ENCODE results near the gene ADAM12. TPM values are rescaled to one million over a fixed set of nuclear protein-coding genes. Genes with fewer than 3 reads are reported as not detected.
A peak's percentile ranks its signal among the peaks of the same experiment; 100 is the strongest.

Gene ADAM12
- total and polyA plus RNA-seq, 10 of the 15 experiments (the other 5 are each of a cell fraction or from before 2014, with no cell fraction given) = under 0.01 to 0.62 (median 0.04) TPM; not detected in 5

DNA sequence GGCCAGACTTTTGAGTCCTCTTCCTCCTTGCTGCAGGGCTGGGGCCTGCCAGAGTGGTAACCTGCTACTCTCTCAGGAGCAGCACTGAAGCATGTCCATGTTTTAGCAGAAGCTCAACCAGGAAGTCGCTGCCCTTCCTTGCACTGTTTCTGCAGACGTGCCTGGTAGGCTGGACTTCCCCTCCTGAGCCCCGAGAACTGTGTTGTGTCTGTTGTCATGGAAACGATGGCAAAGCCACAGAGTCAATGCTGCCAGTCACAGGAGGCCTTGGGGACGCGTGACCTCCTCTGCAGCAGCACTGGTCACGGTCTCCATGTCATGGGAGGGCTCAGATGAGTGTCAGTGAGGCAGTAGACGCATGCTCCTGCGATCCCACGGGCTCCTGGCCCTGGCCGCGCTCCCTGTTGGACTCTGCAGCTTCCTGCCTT lies 346.5 kb downstream of the ADAM12 start (continued):
- TF ChIP-seq MEF2B (IDR thresholded peaks at IDR 0.05; ENCODE audit: partially characterized antibody, poor library complexity, severe bottlenecking) = peak; percentile 84
- no peak for TF ChIP-seq FOXM1 (IDR thresholded peaks at IDR 0.05; ENCODE audit: low read depth, low read length)
- TF ChIP-seq, protein P1, sequence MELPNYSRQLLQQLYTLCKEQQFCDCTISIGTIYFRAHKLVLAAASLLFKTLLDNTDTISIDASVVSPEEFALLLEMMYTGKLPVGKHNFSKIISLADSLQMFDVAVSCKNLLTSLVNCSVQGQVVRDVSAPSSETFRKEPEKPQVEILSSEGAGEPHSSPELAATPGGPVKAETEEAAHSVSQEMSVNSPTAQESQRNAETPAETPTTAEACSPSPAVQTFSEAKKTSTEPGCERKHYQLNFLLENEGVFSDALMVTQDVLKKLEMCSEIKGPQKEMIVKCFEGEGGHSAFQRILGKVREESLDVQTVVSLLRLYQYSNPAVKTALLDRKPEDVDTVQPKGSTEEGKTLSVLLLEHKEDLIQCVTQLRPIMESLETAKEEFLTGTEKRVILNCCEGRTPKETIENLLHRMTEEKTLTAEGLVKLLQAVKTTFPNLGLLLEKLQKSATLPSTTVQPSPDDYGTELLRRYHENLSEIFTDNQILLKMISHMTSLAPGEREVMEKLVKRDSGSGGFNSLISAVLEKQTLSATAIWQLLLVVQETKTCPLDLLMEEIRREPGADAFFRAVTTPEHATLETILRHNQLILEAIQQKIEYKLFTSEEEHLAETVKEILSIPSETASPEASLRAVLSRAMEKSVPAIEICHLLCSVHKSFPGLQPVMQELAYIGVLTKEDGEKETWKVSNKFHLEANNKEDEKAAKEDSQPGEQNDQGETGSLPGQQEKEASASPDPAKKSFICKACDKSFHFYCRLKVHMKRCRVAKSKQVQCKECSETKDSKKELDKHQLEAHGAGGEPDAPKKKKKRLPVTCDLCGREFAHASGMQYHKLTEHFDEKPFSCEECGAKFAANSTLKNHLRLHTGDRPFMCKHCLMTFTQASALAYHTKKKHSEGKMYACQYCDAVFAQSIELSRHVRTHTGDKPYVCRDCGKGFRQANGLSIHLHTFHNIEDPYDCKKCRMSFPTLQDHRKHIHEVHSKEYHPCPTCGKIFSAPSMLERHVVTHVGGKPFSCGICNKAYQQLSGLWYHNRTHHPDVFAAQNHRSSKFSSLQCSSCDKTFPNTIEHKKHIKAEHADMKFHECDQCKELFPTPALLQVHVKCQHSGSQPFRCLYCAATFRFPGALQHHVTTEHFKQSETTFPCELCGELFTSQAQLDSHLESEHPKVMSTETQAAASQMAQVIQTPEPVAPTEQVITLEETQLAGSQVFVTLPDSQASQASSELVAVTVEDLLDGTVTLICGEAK (IDR thresholded peaks at IDR 0.05; ENCODE audit: borderline replicate concordance) = peak; percentile 57; the same call in 1 of the 2 replicates
- TF ChIP-seq, protein P2, sequence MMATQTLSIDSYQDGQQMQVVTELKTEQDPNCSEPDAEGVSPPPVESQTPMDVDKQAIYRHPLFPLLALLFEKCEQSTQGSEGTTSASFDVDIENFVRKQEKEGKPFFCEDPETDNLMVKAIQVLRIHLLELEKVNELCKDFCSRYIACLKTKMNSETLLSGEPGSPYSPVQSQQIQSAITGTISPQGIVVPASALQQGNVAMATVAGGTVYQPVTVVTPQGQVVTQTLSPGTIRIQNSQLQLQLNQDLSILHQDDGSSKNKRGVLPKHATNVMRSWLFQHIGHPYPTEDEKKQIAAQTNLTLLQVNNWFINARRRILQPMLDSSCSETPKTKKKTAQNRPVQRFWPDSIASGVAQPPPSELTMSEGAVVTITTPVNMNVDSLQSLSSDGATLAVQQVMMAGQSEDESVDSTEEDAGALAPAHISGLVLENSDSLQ (IDR thresholded peaks at IDR 0.05) = peak; percentile 96
- no peak for TF ChIP-seq SMAD5 (IDR thresholded peaks at IDR 0.05; ENCODE audit: low read depth)
- no peak for TF ChIP-seq BRCA1 (IDR thresholded peaks at IDR 0.05; ENCODE audit: low read depth, low read length)
- TF ChIP-seq, protein P3, sequence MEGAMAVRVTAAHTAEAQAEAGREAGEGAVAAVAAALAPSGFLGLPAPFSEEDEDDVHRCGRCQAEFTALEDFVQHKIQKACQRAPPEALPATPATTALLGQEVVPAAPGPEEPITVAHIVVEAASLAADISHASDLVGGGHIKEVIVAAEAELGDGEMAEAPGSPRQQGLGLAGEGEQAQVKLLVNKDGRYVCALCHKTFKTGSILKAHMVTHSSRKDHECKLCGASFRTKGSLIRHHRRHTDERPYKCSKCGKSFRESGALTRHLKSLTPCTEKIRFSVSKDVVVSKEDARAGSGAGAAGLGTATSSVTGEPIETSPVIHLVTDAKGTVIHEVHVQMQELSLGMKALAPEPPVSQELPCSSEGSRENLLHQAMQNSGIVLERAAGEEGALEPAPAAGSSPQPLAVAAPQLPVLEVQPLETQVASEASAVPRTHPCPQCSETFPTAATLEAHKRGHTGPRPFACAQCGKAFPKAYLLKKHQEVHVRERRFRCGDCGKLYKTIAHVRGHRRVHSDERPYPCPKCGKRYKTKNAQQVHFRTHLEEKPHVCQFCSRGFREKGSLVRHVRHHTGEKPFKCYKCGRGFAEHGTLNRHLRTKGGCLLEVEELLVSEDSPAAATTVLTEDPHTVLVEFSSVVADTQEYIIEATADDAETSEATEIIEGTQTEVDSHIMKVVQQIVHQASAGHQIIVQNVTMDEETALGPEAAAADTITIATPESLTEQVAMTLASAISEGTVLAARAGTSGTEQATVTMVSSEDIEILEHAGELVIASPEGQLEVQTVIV (IDR thresholded peaks at IDR 0.05; ENCODE audit: borderline replicate concordance, partially characterized antibody) = peak; percentile 71
- TF ChIP-seq ZSCAN29 (IDR thresholded peaks at IDR 0.05) = no peak
- TF ChIP-seq NFYB (IDR thresholded peaks at IDR 0.05; ENCODE audit: insufficient read depth, low read depth, low read length) = peak; percentile 79
- no peak for TF ChIP-seq RAD21 (IDR thresholded peaks at IDR 0.05; ENCODE audit: insufficient read depth, low read depth, low read length)
- TF ChIP-seq MYC (IDR thresholded peaks at IDR 0.05; ENCODE audit: insufficient read depth, insufficient read length, insufficient replicate concordance, low read length, severe bottlenecking) = no peak
- TF ChIP-seq, protein P4, sequence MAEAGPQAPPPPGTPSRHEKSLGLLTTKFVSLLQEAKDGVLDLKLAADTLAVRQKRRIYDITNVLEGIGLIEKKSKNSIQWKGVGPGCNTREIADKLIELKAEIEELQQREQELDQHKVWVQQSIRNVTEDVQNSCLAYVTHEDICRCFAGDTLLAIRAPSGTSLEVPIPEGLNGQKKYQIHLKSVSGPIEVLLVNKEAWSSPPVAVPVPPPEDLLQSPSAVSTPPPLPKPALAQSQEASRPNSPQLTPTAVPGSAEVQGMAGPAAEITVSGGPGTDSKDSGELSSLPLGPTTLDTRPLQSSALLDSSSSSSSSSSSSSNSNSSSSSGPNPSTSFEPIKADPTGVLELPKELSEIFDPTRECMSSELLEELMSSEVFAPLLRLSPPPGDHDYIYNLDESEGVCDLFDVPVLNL (IDR thresholded peaks at IDR 0.05; ENCODE audit: low read depth, low read length) = no peak
- no peak for TF ChIP-seq RB1 (IDR thresholded peaks at IDR 0.05; ENCODE audit: borderline replicate concordance)
- peak; percentile 78 for TF ChIP-seq SPI1 (IDR thresholded peaks at IDR 0.05; ENCODE audit: borderline replicate concordance, insufficient read depth, low read depth, low read length)
- TF ChIP-seq IKZF2 (IDR thresholded peaks at IDR 0.05) = peak in 1 of 2 experiments; percentile 66; a peak in 1 of 4 replicates
- no peak for TF ChIP-seq GABPA (IDR thresholded peaks at IDR 0.05; ENCODE audit: low read depth)
- TF ChIP-seq ZNF207 (IDR thresholded peaks at IDR 0.05; ENCODE audit: borderline replicate concordance) = peak; percentile 14; the same call in 1 of the 2 replicates
- no peak for TF ChIP-seq CHD1 (IDR thresholded peaks at IDR 0.05; ENCODE audit: low read depth, low read length)
- no peak for TF ChIP-seq SREBF1 (IDR thresholded peaks at IDR 0.05; ENCODE audit: low read length)

Measured in GM12878 (cell line).